ENCODE data around the gene PDE4B. TPM values are rescaled to one million over a fixed set of nuclear protein-coding genes. Genes with fewer than 3 reads are reported as not detected.

PDE4B gene
- total and polyA plus RNA-seq, 9 donors = 1.7 to 8.2 (median 5.1) TPM

DNA sequence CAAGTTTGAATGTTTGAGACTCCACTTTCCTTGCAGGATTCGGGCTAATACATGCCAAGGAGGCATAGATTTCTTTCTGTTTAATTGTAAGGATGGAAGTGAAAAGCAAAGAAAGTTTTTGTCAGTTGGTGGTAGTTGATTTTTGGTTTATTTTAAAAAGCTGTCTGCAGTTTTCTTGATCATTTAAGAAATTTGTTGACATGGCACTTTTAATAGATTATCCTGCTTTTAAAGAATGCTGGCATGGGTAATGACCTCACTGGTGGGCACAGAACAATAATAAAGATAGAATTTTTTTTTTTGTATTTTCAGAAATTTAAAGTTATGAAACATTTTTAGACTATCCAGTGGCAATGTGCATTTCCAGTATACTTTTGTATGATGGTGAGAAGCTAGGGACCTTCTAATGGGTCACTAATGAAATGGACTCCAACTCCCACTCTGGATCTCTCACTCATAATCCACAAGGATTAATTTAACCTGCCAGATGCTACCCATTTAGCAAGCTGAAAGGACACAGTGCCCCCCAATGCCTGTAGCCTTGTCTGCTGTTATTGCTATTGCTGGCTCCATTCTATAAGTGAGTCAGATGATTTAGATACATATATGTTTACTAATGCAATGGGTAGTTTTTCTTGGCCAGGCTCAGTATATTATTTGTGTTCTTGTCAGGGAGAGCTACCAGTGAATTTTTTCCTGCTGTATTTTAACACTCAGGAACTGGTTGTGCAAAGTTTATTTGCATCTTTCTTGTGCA is 551.1 kb downstream of the PDE4B start:
- H3K9me3 ChIP-seq = no peaks in the 10 kb centered on the region
- H3K4me1 ChIP-seq (ENCODE audit: insufficient read depth) = peaks cover 3% of the 10 kb centered on the region
- H3K36me3 ChIP-seq = no peaks in the 10 kb centered on the region
- 90 to 96% (median 93%) methylated on average over 1 of the region's 1 CpG for WGBS, 3 donors
- no peak overlapping the region for H3K27ac ChIP-seq
- DNase-seq = no peak
- H3K4me3 ChIP-seq = no peak overlapping the region
- H3K27me3 ChIP-seq = no peaks in the 10 kb centered on the region
- TF ChIP-seq, protein P1, sequence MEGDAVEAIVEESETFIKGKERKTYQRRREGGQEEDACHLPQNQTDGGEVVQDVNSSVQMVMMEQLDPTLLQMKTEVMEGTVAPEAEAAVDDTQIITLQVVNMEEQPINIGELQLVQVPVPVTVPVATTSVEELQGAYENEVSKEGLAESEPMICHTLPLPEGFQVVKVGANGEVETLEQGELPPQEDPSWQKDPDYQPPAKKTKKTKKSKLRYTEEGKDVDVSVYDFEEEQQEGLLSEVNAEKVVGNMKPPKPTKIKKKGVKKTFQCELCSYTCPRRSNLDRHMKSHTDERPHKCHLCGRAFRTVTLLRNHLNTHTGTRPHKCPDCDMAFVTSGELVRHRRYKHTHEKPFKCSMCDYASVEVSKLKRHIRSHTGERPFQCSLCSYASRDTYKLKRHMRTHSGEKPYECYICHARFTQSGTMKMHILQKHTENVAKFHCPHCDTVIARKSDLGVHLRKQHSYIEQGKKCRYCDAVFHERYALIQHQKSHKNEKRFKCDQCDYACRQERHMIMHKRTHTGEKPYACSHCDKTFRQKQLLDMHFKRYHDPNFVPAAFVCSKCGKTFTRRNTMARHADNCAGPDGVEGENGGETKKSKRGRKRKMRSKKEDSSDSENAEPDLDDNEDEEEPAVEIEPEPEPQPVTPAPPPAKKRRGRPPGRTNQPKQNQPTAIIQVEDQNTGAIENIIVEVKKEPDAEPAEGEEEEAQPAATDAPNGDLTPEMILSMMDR (IDR thresholded peaks at IDR 0.05) = no peak
- TF ChIP-seq POLR2A (IDR thresholded peaks at IDR 0.05) (no peak), EP300 (IDR thresholded peaks at IDR 0.05) (no peak)
- intact Hi-C loops (cut with DNase I) = no loop called here

DNA sequence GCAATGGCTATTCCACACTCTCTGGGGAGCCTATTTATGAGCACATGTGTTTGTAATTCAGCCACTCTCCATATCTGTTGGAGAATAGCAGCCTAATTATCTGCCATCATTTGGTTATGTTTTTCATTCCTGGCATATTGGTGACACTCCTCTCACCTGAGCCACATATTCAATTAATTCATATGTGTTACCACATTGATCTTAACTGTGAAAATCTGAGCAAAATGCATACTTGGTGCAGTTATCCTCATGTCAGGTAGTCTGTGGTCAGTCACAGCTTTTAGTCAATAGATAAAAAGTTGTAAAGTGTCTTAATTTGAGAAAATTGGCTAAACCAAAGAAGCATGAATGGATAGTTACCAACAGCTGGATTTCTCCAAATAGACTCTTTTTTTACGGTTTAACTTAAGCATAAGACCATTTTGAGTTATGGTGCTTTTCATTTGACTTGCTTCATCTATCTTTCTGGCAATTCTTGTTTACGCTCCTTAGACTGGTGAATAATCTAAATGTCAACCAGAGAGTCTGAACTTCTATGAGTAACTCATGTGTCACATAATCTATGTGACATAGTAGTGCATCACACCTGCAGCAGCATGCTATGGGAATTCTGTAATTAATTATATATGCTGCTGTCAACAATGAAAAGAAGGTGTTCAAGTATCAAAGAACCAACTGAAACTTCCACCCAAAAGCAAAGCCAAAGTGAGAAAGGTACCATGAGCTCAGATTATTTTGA is 553.5 kb downstream of the PDE4B start:
- H3K27ac ChIP-seq = no peak overlapping the region
- intact Hi-C loops (cut with DNase I) = no loop called here
- peaks cover 3% of the 10 kb centered on the region for H3K4me1 ChIP-seq (ENCODE audit: insufficient read depth)
- no peaks in the 10 kb centered on the region for H3K9me3 ChIP-seq
- no peaks in the 10 kb centered on the region for H3K27me3 ChIP-seq
- DNase-seq = no peak
- no peak overlapping the region for H3K4me3 ChIP-seq
- no peaks in the 10 kb centered on the region for H3K36me3 ChIP-seq
- no peak for TF ChIP-seq EP300 (IDR thresholded peaks at IDR 0.05)
- TF ChIP-seq POLR2A (IDR thresholded peaks at IDR 0.05) = no peak
- TF ChIP-seq, protein P1 (IDR thresholded peaks at IDR 0.05) = no peak
- 94 to 98% (median 94%) methylated on average over 2 of the region's 2 CpGs for WGBS, 3 donors

DNA sequence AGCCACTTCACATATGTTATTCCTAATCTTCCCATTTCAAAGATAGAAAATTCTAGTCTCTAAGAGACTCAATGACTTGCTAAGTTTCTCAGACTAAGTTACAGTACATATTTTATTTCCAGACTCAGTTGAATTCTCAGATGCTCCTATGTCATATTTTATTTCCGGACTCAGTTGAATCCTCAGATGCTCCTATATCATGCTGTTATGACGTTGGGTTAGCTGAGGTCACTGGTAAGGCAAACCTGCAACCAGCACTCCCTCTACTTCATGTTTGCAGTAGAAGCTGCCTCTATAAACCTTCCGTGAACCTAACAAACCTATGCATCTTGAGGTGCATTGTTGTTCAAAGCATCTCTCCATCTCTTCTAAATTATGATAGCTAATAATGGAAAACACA is 554.2 kb downstream of the PDE4B start:
- WGBS, 3 donors = 94 to 95% (median 95%) methylated on average over 3 of the region's 3 CpGs
- Histone ChIP-seq H3K4me3 (no peak overlapping the region), H3K4me1 (ENCODE audit: insufficient read depth) (peaks cover 3% of the 10 kb centered on the region), H3K27ac (no peak overlapping the region), H3K27me3 (no peaks in the 10 kb centered on the region), H3K9me3 (no peaks in the 10 kb centered on the region), H3K36me3 (no peaks in the 10 kb centered on the region)
- no peak for TF ChIP-seq EP300 (IDR thresholded peaks at IDR 0.05)
- TF ChIP-seq POLR2A (IDR thresholded peaks at IDR 0.05) = no peak
- TF ChIP-seq, protein P1 (IDR thresholded peaks at IDR 0.05) = no peak
- intact Hi-C loops (cut with DNase I) = no loop called here
- DNase-seq = no peak

DNA sequence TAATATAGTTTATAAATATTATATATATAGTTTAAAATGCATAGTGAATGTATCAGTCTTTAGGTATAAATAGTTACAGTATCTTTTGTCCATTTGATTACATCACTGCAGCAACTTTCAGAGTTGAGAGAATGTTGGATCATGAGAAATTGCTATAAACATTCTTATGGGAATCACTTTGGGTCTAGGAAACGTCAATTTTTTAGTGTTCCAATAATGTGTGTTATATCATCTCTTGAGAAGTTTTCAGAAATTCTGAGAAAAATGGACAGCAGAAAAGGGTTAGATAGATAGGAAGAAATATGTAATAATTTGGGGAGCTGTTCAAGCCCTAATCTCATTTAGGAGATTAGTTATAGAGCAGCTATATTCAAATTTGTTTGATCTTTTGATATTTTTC is 556.1 kb downstream of the PDE4B start:
- H3K27ac ChIP-seq = no peak overlapping the region
- intact Hi-C loops (cut with DNase I) = no loop called here

More for the DNA sequence above, 556.1 kb downstream of the PDE4B start:
- Histone ChIP-seq H3K36me3 (no peaks in the 10 kb centered on the region), H3K9me3 (no peaks in the 10 kb centered on the region), H3K4me3 (no peak overlapping the region), H3K27me3 (no peaks in the 10 kb centered on the region), H3K4me1 (ENCODE audit: insufficient read depth) (peaks cover 3% of the 10 kb centered on the region)
- DNase-seq = no peak
- TF ChIP-seq, protein P1 (IDR thresholded peaks at IDR 0.05) = no peak
- TF ChIP-seq EP300 (IDR thresholded peaks at IDR 0.05) (no peak), POLR2A (IDR thresholded peaks at IDR 0.05) (no peak)
- WGBS, 3 donors = 80 to 87% (median 85%) methylated on average over 1 of the region's 1 CpG
